OCI-LY3 (cell line): ENCODE data around the gene RBPJ.
A peak's percentile ranks its signal among the peaks of the same experiment; 100 is the strongest.

Experiments
- H2AFZ ChIP-seq: fragments of 200-600, 300-600 bp; shearing (Covaris generic); 2 replicates; pipeline ENCODE4 v1.6.0; 2014; ENCODE audit warnings: antibody characterized with exemption, low read depth, low read length
- H3K27ac ChIP-seq: fragments of 200-600, 300-600 bp; sonication (generic); 2 replicates; pipeline ENCODE4 v1.5.1; 2014; ENCODE audit warnings: mild to moderate bottlenecking, low read length, moderate library complexity, mixed read lengths
- H3K27me3 ChIP-seq: fragments of 200-600, 300-600 bp; sonication (generic); 2 replicates; pipeline ENCODE4 v1.6.1; 2014; ENCODE audit warnings: low read depth, low read length, mixed read lengths
- H3K36me3 ChIP-seq: fragments of 200-600, 300-600 bp; sonication (generic); replicated peaks from 2 replicates; pipeline ENCODE3; 2014; ENCODE audit warnings: low read depth, low read length, mixed read lengths
- H3K4me1 ChIP-seq: fragments of 300-600, 200-600 bp; sonication (generic); 2 replicates; pipeline ENCODE4 v1.6.1; 2014; ENCODE audit warnings: low read length, mixed read lengths
- H3K4me2 ChIP-seq: fragments of 200-600, 300-600 bp; sonication (generic); 2 replicates; pipeline ENCODE4 v1.6.1; 2014; ENCODE audit warnings: low read length, mixed read lengths
- H3K4me3 ChIP-seq: fragments of 300-600, 200-600 bp; sonication (generic); 2 replicates; pipeline ENCODE4 v1.5.1; 2014; ENCODE audit warnings: antibody characterized with exemption, mild to moderate bottlenecking, low read length, moderate library complexity
- H3K79me2 ChIP-seq: fragments of 300-600, 200-600 bp; shearing (Covaris generic); 2 replicates; pipeline ENCODE4 v1.6.1; 2014; ENCODE audit warnings: mild to moderate bottlenecking, low read length, mixed read lengths
- H3K9ac ChIP-seq: fragments of 300-600, 200-600 bp; shearing (Covaris generic); 2 replicates; pipeline ENCODE4 v1.6.0; 2014; ENCODE audit warnings: mild to moderate bottlenecking, low read length, moderate library complexity
- H3K9me3 ChIP-seq: fragments of 200-600, 300-600 bp; shearing (Covaris generic); 2 replicates; pipeline ENCODE4 v1.6.1; 2014; ENCODE audit warnings: low read length, mixed read lengths; ENCODE audit not compliant: insufficient read depth
- H4K20me1 ChIP-seq: fragments of 200-600, 300-600 bp; sonication (generic); 2 replicates; pipeline ENCODE4 v1.6.1; 2016; ENCODE audit warnings: low read length, mixed read lengths; ENCODE audit not compliant: insufficient read depth
- EZH2phosphoT487 ChIP-seq: fragments of 200-600 bp; shearing (Covaris generic); IDR thresholded peaks from 2 replicates; pipeline ENCODE4 v1.6.1; 2018; ENCODE audit warnings: antibody characterized with exemption, mixed run types, low read depth
- TF ChIP-seq, protein P1 (sequence below): fragments of 200-600, 300-600 bp; sonication (generic); IDR thresholded peaks from 2 replicates; pipeline ENCODE4 v1.5.1; 2014; ENCODE audit warnings: antibody characterized with exemption, low read length, low read depth

The RBPJ gene

GRCh38 chr4:26424153-26424552 lies 103.3 kb downstream of the RBPJ start:
- Histone ChIP-seq H3K79me2 (no peaks in the 10 kb centered on the region), H3K4me2 (no peak overlapping the region)
- TF ChIP-seq EZH2phosphoT487, result no peak
- TF ChIP-seq, protein P1, sequence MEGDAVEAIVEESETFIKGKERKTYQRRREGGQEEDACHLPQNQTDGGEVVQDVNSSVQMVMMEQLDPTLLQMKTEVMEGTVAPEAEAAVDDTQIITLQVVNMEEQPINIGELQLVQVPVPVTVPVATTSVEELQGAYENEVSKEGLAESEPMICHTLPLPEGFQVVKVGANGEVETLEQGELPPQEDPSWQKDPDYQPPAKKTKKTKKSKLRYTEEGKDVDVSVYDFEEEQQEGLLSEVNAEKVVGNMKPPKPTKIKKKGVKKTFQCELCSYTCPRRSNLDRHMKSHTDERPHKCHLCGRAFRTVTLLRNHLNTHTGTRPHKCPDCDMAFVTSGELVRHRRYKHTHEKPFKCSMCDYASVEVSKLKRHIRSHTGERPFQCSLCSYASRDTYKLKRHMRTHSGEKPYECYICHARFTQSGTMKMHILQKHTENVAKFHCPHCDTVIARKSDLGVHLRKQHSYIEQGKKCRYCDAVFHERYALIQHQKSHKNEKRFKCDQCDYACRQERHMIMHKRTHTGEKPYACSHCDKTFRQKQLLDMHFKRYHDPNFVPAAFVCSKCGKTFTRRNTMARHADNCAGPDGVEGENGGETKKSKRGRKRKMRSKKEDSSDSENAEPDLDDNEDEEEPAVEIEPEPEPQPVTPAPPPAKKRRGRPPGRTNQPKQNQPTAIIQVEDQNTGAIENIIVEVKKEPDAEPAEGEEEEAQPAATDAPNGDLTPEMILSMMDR, result no peak

DNA sequence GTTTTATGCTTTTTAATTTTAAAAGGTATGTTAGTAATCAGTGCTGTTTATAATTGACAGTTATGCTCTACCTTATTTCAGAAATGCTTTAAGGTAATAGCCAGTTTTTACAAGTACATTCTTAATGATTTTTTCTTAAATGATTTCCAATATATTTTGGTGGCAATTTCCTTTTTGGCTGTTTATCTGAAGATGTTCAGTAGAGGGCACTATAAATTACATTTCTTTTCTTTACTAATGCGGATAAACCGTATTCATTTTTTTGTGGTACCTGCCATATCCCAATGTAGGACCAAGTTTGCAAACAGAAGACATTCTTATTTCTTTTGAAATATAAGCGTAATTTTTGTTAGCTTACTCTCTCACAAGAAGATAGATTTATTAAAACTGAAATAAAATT lies 104.0 kb downstream of the RBPJ start:
- Histone ChIP-seq H3K4me1 (no peaks in the 10 kb centered on the region), H4K20me1 (peaks cover 40% of the 10 kb centered on the region)

More at GRCh38 chr4:26424153-26424552, 103.3 kb downstream of the RBPJ start:
- H3K9ac ChIP-seq, result no peak overlapping the region
- no peak overlapping the region for H2AFZ ChIP-seq
- H3K36me3 ChIP-seq, result peaks cover 66% of the 10 kb centered on the region
- H3K27ac ChIP-seq, result no peak overlapping the region
- H3K4me1 ChIP-seq, result no peaks in the 10 kb centered on the region
- H3K27me3 ChIP-seq, result no peaks in the 10 kb centered on the region
- no peaks in the 10 kb centered on the region for H3K9me3 ChIP-seq
- no peak overlapping the region for H3K4me3 ChIP-seq
- peaks cover 40% of the 10 kb centered on the region for H4K20me1 ChIP-seq

GRCh38 chr4:26425953-26426352 lies 105.1 kb downstream of the RBPJ start:
- Histone ChIP-seq H2AFZ (no peak overlapping the region), H3K4me2 (no peak overlapping the region), H3K4me3 (no peak overlapping the region), H4K20me1 (peaks cover 35% of the 10 kb centered on the region), H3K36me3 (peaks cover 74% of the 10 kb centered on the region), H3K4me1 (no peaks in the 10 kb centered on the region), H3K27ac (no peak overlapping the region), H3K27me3 (no peaks in the 10 kb centered on the region), H3K79me2 (no peaks in the 10 kb centered on the region), H3K9ac (no peak overlapping the region), H3K9me3 (no peaks in the 10 kb centered on the region)
- no peak for TF ChIP-seq EZH2phosphoT487
- TF ChIP-seq, protein P1, result no peak

More for the DNA sequence above, 104.0 kb downstream of the RBPJ start:
- no peak overlapping the region for H3K9ac ChIP-seq
- H3K9me3 ChIP-seq, result no peaks in the 10 kb centered on the region
- H3K36me3 ChIP-seq, result peaks cover 71% of the 10 kb centered on the region
- no peaks in the 10 kb centered on the region for H3K79me2 ChIP-seq
- no peak for TF ChIP-seq EZH2phosphoT487
- TF ChIP-seq, protein P1, result peak; percentile 26; the same call in 1 of the 2 replicates
- H3K27me3 ChIP-seq, result no peaks in the 10 kb centered on the region
- no peak overlapping the region for H3K27ac ChIP-seq
- no peak overlapping the region for H3K4me2 ChIP-seq
- no peak overlapping the region for H3K4me3 ChIP-seq
- no peak overlapping the region for H2AFZ ChIP-seq

DNA sequence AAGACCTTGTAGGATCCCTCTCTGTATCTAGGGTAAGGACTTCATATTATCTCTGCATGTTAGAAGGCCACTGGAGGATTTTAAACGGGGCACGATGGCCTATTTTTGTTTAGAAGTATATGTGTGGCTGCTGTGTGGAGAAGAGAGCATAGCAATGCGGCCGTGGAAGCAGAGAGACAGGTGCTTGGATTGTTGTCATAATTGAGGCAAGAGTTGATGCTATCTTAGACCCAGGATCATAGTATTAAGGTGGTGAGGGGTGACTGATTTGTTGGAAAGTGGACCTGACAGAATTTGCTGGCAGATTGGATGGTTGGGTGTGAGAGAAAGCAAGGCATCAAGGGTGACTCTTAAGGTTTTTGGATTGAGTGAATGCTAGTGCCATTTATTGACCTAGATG lies 106.1 kb downstream of the RBPJ start:
- Histone ChIP-seq H3K9me3 (no peaks in the 10 kb centered on the region), H2AFZ (no peak overlapping the region), H3K36me3 (peaks cover 72% of the 10 kb centered on the region), H3K4me1 (no peaks in the 10 kb centered on the region), H3K9ac (no peak overlapping the region), H3K4me3 (no peak overlapping the region), H3K27me3 (no peaks in the 10 kb centered on the region), H4K20me1 (peaks cover 34% of the 10 kb centered on the region), H3K4me2 (no peak overlapping the region), H3K27ac (no peak overlapping the region), H3K79me2 (no peaks in the 10 kb centered on the region)
- TF ChIP-seq, protein P1, result no peak
- TF ChIP-seq EZH2phosphoT487, result no peak
